Loucy (cell line): ENCODE measurements around the gene USP19.

Source experiments
- H2AFZ ChIP-seq: fragments of 200-600 bp; sonication (generic); 2 replicates; pipeline ENCODE4 v1.6.0; 2016; ENCODE audit warnings: antibody characterized with exemption, mild to moderate bottlenecking, low read length, moderate library complexity
- H3F3A ChIP-seq: fragments of 200-600 bp; 2 replicates; pipeline ENCODE4 v1.6.0; 2016; ENCODE audit warnings: antibody characterized with exemption, low read depth, mild to moderate bottlenecking
- H3K27me3 ChIP-seq: fragments of 200-600 bp; sonication (generic); 2 replicates; pipeline ENCODE4 v1.6.1; 2014; ENCODE audit warnings: low read length, mild to moderate bottlenecking; ENCODE audit not compliant: insufficient read depth, poor library complexity, severe bottlenecking
- H3K36me3 ChIP-seq: fragments of 200-600 bp; sonication (generic); 2 replicates; pipeline ENCODE4 v1.6.1; 2016; ENCODE audit warnings: low read length; ENCODE audit not compliant: insufficient read depth
- H3K4me1 ChIP-seq: fragments of 200-600 bp; sonication (generic); 2 replicates; pipeline ENCODE4 v1.5.1; 2014; ENCODE audit warnings: low read length, mild to moderate bottlenecking; ENCODE audit not compliant: insufficient read depth, poor library complexity, severe bottlenecking
- H3K4me2 ChIP-seq: fragments of 200-600 bp; sonication (generic); 2 replicates; pipeline ENCODE4 v1.6.0; 2014; ENCODE audit warnings: antibody characterized with exemption, low read length, low read depth, mild to moderate bottlenecking; ENCODE audit not compliant: poor library complexity, severe bottlenecking
- H3K4me3 ChIP-seq: fragments of 200-600 bp; sonication (generic); 2 replicates; pipeline ENCODE4 v1.5.1; 2014; ENCODE audit warnings: low read length, mild to moderate bottlenecking, mixed read lengths; ENCODE audit not compliant: poor library complexity, severe bottlenecking
- H3K79me2 ChIP-seq: fragments of 200-600 bp; sonication (generic); 2 replicates; pipeline ENCODE4 v1.6.1; 2014; ENCODE audit warnings: low read length; ENCODE audit not compliant: insufficient read depth
- H3K9ac ChIP-seq: fragments of 200-600 bp; sonication (generic); 2 replicates; pipeline ENCODE4 v1.6.0; 2014; ENCODE audit warnings: mild to moderate bottlenecking, low read depth, low read length, moderate library complexity; ENCODE audit not compliant: poor library complexity, severe bottlenecking
- H3K9me2 ChIP-seq: fragments of 200-600 bp; sonication (generic); replicated peaks from 2 replicates; pipeline ENCODE4 v1.6.1; 2016; ENCODE audit warnings: low read depth, low read length, mixed read lengths
- H3K9me3 ChIP-seq: fragments of 200-600 bp; sonication (generic); 2 replicates; pipeline ENCODE4 v1.6.1; 2014; ENCODE audit warnings: mild to moderate bottlenecking, antibody characterized with exemption, low read length, low read depth; ENCODE audit not compliant: insufficient read depth
- H4K20me1 ChIP-seq: fragments of 200-600 bp; sonication (generic); 2 replicates; pipeline ENCODE4 v1.6.0; 2014; ENCODE audit warnings: antibody characterized with exemption, low read length, mild to moderate bottlenecking; ENCODE audit not compliant: insufficient read depth, poor library complexity, severe bottlenecking
- EZH2phosphoT487 ChIP-seq: fragments of 200-600 bp; IDR thresholded peaks from 2 replicates; pipeline ENCODE4 v1.6.1; 2018; ENCODE audit warnings: antibody characterized with exemption, mild to moderate bottlenecking, moderate library complexity, borderline replicate concordance
- TF ChIP-seq, protein P1 (sequence below): fragments of 200-600 bp; sonication (generic); conservative IDR thresholded peaks from 2 replicates; pipeline ENCODE4 v1.5.1; 2014; ENCODE audit warnings: mild to moderate bottlenecking, antibody characterized with exemption, low read length

USP19 gene

DNA sequence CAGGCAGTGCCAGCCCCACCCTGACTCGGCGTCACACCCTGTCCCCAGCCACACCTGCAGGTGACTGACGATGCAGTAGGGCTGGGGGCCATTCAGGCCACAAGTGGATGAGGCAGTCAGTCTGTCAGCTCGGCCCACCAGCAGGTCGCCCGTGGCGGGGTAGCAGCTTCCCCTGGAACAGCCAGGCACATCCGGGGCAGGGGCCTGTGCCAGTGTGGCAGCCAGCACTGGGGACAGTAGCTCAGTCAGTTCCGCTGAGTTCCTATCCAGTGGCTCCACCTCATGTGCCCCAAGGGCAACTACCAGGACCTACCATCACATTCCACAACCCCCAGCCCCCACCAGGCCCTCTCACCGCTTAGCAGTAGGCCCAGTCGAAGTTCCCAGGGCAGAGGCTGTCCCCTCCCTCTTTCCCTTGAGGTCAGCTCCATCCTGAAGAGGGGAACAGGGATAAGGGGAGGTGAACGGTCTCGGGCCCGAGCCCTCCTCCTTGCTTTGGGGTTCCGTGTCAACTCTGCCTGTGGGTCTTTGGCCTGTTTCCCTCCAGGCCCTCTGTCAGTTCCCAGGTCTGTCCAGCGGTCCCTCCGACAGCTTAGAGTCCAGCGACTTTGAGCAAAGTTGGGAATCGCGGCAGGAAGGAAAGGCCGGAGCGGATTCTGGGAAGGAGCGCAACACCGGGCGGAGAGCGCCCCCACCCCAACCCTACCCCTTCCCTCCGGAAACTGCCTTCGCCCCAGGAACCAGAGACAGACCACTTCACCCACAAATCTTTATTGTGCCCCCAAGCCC lies 12.0 kb upstream of the USP19 start, which contains the start of gene LAMB2:
Gene LAMB2 (minus strand): TSS at position 614 of the 789 bp plus-strand sequence. CDS start 183 bp downstream, at position 431.
- no peaks in the 10 kb centered on the region for H3F3A ChIP-seq
- no peaks in the 10 kb centered on the region for H3K9me2 ChIP-seq
- no peaks in the 10 kb centered on the region for H3K9me3 ChIP-seq
- no peak within 1 kb of the TSS for H3K9ac ChIP-seq
- no peaks in the 10 kb centered on the region for H3K79me2 ChIP-seq
- H3K27me3 ChIP-seq, result no peaks in the 10 kb centered on the region
- no peak within 1 kb of the TSS for H3K4me2 ChIP-seq
- H3K4me3 ChIP-seq, result no peak within 1 kb of the TSS
- H3K4me1 ChIP-seq, result no peaks in the 10 kb centered on the region
- no peaks in the 10 kb centered on the region for H3K36me3 ChIP-seq
- no peak for TF ChIP-seq EZH2phosphoT487
- TF ChIP-seq, protein P1, sequence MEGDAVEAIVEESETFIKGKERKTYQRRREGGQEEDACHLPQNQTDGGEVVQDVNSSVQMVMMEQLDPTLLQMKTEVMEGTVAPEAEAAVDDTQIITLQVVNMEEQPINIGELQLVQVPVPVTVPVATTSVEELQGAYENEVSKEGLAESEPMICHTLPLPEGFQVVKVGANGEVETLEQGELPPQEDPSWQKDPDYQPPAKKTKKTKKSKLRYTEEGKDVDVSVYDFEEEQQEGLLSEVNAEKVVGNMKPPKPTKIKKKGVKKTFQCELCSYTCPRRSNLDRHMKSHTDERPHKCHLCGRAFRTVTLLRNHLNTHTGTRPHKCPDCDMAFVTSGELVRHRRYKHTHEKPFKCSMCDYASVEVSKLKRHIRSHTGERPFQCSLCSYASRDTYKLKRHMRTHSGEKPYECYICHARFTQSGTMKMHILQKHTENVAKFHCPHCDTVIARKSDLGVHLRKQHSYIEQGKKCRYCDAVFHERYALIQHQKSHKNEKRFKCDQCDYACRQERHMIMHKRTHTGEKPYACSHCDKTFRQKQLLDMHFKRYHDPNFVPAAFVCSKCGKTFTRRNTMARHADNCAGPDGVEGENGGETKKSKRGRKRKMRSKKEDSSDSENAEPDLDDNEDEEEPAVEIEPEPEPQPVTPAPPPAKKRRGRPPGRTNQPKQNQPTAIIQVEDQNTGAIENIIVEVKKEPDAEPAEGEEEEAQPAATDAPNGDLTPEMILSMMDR, result no peak
- no peaks in the 10 kb centered on the region for H4K20me1 ChIP-seq
- no peak within 1 kb of the TSS for H2AFZ ChIP-seq

DNA sequence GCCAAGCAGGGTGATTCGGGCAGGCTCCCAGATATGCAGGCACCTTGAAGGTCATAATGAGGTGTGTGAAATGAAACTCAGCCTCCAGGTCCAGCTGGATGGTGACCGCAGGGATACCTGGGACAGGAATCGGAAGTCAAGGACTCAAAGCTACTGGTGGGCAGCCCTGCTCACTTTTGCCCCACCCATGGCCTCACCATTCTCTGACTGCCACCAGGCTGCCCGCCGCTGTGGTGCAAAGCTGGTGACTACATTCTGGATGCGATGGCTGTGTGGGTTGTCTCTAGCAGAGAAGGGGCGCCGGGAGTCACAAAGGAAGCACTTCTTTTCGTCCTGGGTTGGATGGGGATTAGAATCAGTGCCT lies 11.4 kb upstream of the USP19 start:
- Histone ChIP-seq H3K4me3 (no peak overlapping the region), H3K9ac (no peak overlapping the region), H3K9me2 (no peaks in the 10 kb centered on the region), H3K79me2 (no peaks in the 10 kb centered on the region), H3K4me2 (no peak overlapping the region), H3K27me3 (no peaks in the 10 kb centered on the region), H3K4me1 (no peaks in the 10 kb centered on the region), H3F3A (no peaks in the 10 kb centered on the region), H2AFZ (no peak overlapping the region), H3K9me3 (no peaks in the 10 kb centered on the region), H3K36me3 (no peaks in the 10 kb centered on the region), H4K20me1 (no peaks in the 10 kb centered on the region)
- TF ChIP-seq EZH2phosphoT487, result no peak
- TF ChIP-seq, protein P1, result no peak

DNA sequence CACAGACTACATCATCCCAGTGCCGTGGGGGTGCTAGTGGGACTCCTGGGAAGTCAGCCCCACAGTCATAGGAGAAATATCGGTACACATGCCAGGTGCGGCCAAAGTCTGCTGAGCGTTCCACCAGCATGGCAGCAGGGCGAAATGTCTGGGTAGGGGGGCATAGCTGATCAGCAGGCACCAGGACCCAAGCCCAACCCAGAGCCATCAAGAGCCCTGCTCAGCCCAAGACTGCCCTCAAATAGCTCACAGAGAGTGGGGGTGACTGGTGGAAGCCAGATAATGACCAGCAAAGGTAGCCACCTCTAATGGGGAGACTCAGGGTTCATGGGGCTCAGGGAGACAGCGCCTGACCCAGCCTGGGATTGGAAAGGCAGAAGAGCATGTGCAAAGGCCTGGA lies 11.0 kb upstream of the USP19 start:
- H3K9me2 ChIP-seq, result no peaks in the 10 kb centered on the region
- no peak overlapping the region for H3K4me3 ChIP-seq
- H3K79me2 ChIP-seq, result no peaks in the 10 kb centered on the region
- no peaks in the 10 kb centered on the region for H3K27me3 ChIP-seq
- no peak overlapping the region for H3K4me2 ChIP-seq
- no peak overlapping the region for H2AFZ ChIP-seq
- no peaks in the 10 kb centered on the region for H3K9me3 ChIP-seq
- no peaks in the 10 kb centered on the region for H3K36me3 ChIP-seq
- TF ChIP-seq EZH2phosphoT487, result no peak
- TF ChIP-seq, protein P1, result no peak
- H3K4me1 ChIP-seq, result no peaks in the 10 kb centered on the region
- no peaks in the 10 kb centered on the region for H3F3A ChIP-seq
- no peaks in the 10 kb centered on the region for H4K20me1 ChIP-seq
- H3K9ac ChIP-seq, result no peak overlapping the region
